GM21737 (cell line): Measurements from ENCODE around the gene TMCC1.
"Not testable (repeated sequence)": the region's sequence is repeated elsewhere in the genome, so short reads cannot be mapped to it uniquely, and the experiment has no call there.

ENCODE experiments used
- ATAC-seq: cut with Tn5 transposase; IDR thresholded peaks from one replicate; pipeline ENCODE4 v1.9.1; 2021; ENCODE audit warnings: mild to moderate bottlenecking, moderate library complexity; ENCODE audit not compliant: unreplicated experiment

The TMCC1 gene

GRCh38 chr3:129689036-129689435 is 204.5 kb downstream of the TMCC1 start:
- no peak for ATAC-seq

DNA sequence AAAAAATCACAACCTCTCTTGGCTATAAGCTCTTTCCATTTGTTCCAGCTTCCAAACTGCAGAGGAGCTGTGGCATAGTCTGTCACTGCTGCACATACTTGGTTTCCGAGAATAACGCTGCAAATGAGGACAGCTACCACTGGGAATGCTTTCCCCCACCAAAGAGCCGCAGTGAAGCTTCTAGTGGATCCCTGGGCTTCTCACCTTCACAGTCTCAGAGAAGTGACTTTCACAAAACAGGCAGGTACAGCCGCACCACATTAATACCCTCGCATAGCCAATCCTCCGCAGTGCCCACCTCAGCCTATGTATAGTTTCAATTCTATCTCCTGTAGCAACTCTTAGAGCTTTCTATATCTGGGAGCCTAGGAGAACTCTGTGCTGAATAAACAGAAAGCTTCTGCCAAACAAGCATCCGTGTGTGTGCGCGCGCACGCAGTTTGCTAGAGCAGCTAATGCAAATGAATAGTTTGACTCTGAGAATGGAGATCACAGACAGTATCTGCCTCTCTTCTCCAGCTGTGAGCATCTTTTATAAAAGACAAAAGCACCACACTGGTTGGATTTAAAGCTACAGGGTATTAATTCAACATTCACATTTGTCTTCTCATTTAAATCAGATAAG is 205.1 kb downstream of the TMCC1 start:
- no peak for ATAC-seq

GRCh38 chr3:129687586-129688125 is 205.9 kb downstream of the TMCC1 start:
- no peak for ATAC-seq

DNA sequence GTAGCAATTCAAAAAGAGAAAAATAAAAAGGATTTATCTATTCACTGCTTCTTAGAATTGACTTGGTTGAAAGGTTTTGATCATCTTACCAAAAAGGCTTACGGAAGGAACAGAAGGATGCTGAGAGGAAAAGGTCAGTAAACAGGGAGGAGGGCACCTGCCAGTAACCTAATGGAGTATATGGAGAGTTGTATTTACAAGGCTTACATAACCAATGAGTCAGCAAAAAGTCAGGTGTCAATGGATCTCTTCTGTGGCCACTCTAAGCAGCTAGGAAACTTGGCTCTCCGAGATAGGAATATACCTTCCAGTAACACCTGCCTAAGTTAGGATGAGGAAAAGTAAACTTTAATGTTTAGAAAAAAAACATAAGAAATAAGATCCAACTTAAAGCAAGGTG is 206.6 kb downstream of the TMCC1 start:
- no peak for ATAC-seq

- ATAC-seq = no peak
These were observed 209.2 kb downstream of the TMCC1 start for GRCh38 chr3:129684270-129684669.

DNA sequence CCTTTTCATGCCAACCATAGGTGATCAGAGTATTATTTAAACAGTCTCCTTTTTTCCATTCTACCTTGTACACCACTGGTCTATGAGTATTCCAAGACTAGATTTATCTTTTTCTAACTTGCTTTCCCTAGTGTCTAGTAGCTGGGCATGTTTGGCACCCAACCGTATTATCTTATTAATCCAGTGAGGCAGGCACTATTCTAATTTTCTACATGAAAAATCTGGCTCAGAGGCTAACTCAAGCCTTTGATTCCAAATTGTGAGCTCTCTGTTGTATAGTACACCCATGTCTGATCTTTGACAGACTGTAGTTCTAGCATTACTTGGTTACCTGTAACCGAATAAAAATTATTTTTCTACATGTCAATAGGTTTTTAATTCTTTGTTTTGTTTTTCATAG is 210.3 kb downstream of the TMCC1 start:
- ATAC-seq = no peak

DNA sequence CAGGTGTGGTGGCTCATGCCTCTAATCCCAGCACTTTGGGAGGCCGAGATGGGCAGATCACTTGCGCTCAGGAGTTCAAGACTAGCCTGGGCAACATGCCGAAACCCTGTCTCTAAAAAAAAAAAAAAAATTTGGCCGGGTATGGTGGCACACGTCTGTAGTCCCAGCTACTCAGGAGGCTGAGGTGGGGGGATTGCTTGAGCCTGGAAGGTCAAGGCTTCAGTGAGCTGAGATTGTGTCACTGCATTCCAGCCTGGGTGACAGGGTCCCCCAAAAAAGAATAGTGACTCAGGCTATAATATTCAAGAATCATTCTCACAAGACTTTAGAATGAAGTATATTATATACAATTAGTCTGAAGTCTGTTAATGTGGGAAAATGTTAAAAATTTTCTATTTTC is 216.5 kb downstream of the TMCC1 start:
- ATAC-seq = no peak

DNA sequence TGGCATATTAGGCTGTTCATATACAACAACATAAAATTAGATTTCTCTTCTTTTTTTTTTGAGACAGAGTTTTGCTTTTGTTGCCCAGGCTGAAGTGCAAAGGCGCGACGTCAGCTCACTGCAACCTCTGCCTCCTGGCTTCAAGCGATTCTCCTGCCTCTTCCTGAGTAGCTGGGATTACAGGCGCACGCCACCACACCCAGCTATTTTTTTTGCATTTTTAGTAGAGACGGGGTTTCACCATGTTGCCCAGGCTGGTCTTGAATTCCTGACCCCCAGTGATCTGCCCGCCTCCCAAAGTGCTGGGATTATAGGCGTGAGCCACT is 218.8 kb downstream of the TMCC1 start:
- ATAC-seq = not testable (repeated sequence)

DNA sequence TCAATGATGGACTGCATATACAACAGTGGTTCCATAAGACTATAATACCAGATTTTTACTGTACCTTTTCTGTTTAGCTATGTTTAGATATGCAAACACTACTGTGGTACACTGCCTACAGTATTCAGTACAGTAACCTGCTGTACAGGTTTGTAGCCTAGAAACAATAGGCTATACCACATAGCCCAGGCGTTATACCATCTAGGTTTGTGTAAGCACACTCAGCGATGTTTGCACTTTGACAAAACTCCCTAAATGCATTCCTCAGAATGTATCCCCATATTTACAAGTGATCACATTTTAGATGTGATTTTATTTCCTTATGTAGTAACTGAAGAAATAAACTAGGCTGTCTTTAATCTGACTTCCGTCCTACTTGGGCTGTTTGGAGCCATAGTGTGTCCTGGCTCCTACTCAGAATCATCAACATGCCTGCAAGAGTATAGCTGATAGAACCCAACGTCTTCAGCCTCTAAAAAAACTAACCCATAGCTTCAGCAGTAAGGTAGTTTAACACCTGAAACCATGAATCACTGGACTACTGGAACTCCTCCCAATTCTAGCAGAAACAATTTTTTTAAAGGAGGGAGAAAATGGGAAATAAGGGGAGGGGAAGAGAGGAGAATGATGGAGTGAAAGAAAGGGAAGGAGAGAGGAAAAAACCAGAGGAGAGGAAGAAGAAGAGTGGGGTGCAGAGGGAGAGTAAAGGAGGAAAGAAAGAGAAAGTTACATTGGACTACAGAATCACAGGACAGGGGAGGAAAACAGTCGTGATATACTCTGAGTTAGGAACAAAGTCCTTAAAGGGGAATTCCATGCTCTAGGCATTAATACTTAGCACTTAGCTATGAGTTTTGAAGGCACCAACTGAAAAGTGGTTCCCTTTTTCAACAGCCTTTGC is 219.4 kb downstream of the TMCC1 start:
- no peak for ATAC-seq

DNA sequence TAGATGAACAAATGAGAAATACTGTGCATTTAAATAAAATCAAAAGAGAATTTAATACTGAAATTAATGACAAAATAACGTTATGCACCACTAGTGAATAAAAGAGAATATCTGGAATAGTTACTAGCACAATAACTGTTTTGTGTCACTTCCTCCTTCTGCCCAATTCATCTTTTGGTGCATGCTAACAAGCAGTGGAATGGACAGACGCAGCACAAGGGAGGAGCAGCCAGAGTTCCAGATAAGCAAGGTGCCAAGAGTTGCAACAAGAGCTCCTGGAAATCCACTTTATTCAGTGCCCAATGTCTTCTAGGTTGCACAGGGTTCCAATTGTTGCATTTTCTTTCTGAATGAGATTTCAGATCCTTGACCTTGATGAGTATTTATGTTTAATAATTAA is 220.5 kb downstream of the TMCC1 start:
- ATAC-seq = no peak

DNA sequence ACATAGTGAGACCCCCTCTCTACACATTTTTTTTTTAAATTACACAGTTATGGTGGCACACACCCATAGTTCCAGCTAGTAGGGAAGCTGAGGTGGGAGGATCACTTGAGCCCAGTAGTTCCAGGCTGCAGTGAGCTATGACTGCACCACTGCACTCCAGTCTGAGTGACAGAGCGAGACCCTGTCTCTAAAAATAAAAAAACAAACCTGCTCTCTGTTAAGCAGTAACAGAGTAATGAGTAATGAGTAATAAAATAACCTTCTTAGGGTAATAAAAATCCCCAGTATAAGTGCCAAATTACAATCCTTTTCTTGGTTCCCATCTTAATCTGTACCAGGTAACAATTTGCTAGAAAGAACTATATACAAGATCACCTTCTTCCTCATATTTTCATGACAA is 221.1 kb downstream of the TMCC1 start:
- no peak for ATAC-seq

DNA sequence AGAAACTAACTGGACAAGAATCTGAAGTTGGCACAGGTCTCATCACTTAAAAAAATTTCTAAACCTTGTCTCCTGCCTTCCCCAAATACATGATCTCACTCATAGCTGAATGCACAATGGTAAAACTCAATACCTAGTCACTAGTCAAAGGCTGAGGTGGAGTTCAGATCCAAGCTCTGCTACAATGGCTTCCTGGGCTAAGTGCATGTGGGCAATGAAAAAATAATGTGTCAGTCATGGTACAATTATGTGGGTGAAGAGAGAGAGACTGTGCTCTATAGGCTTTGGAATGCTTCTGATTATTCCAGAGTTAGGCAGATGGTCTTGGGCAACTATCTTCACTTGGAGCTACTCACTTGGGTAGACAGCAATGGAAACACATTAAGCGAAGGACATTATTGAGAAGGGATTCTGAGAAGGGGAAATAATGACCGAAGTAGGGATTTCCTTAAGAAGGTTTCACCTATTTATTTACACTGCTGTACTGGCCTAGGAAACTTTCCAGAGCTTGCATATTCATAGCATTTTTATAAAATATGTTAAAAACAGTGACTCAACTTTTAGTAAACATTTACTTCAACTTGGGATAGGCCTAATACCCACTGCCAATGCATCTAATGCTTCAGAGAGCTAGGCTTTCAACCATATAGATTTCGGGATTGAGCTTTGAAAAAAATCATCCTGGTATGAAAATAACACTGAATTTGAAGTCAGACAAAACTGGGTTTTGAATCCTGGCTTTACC is 228.3 kb downstream of the TMCC1 start:
- no peak for ATAC-seq

DNA sequence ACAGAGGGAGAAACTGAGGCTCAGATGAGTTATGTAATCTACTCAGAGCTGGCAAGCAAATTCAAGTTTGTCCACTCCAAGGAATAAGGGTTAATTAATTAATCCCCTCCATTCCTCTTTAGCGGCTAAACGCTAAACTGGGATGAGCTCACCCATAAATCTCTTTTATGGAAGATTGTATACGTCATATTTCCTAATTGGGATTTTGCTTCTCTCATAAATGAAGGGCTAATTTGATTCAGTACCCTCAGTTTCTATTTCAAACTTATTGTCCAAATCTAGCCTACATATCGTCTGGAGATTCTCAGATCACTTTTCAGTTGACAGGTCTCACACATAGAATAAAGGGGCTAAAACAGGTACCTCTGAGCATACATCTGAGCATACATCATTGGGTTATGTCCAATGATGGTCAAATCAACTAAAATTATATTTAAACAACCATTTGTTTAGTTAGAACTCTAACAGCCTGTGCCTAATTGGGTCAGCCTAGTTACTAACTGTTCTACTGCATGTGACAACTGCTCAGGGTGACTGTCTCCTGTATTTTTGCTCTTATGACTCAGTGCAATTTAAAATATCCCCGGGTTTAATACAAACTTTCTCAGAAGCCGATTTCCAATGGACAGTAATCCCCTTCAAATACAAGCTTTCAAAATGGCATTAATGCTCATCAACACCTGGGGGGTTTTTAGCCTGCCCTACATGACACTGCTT is 229.4 kb downstream of the TMCC1 start:
- no peak for ATAC-seq

- ATAC-seq = no peak
These were observed 230.5 kb downstream of the TMCC1 start for GRCh38 chr3:129663045-129663446.

GRCh38 chr3:129662191-129662608 is 231.3 kb downstream of the TMCC1 start:
- ATAC-seq = no peak

GRCh38 chr3:129661766-129662165 is 231.7 kb downstream of the TMCC1 start:
- no peak for ATAC-seq

GRCh38 chr3:129658110-129658843 is 235.2 kb downstream of the TMCC1 start:
- ATAC-seq = no peak

DNA sequence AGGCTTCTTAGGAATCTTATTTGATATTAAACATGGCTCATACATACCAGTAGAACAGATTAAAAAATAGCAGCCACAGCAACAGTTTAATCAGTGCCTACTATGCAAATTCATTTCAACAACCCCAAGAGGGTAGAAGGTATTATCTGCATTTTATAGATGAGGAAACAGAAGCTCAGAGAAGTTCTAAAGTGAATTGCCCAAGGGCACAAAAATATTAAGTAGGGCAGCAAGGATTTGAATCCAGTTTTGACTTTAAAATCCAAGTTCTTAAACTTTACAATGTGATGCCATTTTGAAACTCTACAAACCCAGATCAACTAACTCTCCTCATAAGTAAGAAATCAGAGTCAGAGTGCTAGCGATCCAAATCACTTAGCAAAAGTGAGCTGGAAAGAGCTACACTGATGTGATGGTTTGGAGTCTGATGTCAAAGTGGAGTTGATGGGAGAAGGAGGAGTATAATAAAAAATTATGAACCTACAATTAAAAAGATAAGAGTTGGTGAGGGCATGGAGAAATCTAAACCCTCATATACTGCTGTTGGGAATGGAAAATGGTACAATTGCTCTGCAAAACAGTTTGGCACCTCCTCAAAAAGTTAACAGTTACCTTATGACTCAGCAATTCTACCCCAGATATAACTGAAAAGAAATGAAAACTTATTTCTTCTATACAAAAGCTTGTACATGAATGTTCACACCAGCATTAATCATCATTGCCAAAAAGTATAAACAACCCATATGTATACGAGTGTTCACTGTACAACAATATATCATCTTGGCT is 236.1 kb downstream of the TMCC1 start:
- ATAC-seq = no peak

- ATAC-seq = no peak
These were observed 236.8 kb downstream of the TMCC1 start for GRCh38 chr3:129656659-129657247.
